ENCODE measurements around the gene ELN.
A peak's percentile ranks its signal among the peaks of the same experiment; 100 is the strongest.
"Not testable (repeated sequence)": the region's sequence is repeated elsewhere in the genome, so short reads cannot be mapped to it uniquely, and the experiment has no call there.

ELN gene

GRCh38 chr7:74027683-74028320, at the start of gene ELN:
Gene ELN (plus strand): TSS chr7:74028173. CDS start chr7:74028188, 15 bp downstream.
- DNase-seq = no peak

DNA sequence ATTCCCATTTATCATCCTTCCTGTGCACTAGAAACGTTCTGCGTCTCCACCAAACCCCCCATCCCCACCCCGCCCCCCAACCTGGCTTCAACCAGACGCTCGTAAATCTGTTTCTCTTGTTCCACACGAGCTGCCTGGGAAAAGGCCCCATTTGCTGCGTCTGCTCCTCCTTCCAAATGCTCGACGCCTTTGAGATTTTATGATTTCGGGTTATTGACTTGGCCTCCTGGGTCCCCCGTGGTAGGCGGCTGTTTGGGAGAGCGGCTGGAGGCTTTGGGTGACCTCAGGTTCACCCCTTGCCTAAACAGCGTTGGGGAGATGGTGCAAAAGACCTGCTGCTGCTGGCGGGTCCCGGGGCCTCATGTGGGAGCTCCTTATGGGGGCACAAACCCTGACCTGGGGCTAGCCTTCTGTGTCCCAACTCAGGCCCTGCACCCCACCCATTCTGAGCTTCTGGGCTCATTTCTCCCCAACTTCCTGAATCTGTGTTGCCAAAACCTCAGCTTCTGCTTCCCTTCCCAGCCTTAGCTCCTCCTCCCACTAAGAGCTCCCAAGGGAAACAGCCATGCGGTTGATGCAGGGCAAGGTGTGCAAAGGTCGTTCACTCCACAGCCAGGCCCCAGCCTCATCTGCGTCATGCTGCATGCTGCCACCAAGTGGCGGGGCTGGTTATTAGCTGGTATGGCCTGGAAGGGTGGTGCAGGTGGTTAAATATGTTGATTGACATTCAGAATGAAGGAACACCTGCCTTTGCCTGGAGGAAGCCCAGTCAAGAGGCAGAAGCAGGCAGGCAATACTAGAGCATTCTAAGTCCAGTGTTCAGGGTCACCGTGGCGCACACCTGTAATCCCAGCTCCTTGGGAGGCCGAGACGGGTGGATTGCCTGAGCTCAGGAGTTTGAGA, 49.1 kb upstream of the ELN start:
- DNase-seq = peak; percentile 68

DNA sequence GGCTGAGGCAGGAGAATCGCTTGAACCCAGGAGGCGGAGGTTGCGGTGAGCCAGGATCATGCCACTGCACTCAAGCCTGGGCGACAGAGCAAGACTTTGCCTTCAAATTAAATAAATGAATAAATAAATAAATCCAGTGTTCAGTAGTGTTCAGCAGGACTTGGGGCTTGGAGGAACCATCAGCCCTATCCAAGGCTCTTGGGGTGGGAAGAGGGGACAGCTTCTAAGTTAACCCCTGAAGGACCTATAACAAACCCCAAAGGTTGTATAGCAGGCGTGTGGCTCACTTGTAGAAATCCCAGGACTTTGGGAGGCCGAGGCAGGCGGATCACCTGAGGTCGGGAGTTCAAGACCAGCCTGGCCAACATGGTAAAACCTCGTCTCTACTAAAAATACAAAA, 48.3 kb upstream of the ELN start:
- DNase-seq = not testable (repeated sequence)

DNA sequence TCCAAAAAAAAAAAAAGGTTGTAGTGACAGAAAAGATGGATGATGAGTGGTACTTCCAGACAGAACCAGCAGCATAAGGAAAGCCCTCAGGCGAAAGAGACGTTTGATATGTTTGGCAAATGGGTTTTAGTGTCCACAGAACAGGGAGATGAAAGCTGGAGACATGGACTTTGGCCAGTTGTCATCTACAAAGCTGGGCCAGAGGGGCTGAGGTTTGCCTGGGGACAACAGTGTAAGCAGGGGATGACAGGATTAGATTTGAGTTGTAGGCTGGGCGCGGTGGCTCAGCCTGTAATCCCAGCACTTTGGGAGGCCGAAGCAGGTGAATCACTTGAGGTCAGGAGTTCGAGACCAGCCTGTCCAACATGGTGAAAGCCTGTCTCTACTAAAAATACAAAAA, 47.8 kb upstream of the ELN start:
- DNase-seq = no peak

GRCh38 chr7:73981933-73982332, 46.0 kb upstream of the ELN start:
- no peak for DNase-seq

DNA sequence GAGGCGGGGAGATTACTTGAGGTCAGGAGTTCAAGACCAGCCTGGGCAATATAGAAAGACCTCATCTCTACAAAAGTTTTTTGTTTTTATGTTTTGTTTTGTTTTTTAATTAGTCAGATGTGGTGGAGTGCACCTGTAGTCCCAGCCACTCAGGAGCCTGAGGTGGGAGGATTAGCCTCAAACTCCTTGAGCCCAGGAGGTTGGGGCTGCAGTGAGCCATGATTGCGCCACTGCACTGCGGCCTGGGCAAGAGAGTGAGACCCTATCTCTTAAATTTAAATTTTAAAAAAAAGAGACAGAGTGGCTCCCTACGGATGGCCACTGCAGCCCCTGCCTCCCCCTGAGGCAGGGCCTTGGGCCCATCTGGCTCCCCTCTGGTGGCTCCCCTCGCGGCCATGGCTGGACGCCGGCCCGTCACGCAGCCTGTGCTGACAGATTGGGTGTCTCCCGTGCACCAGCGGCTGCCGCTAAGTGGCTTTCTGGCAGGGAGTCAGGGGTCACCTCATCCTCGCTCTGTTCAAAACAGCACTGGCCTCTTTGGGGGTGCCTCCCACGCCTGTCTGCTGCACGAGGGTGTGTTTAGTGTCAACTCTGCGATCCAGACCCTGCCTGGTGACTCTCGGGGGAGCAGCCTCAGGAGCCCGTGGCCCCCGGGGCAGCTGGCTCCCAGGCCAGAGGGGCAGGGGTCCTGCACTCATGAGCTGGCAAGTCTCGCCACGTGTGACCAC, 44.4 kb upstream of the ELN start:
- no peak for DNase-seq

GRCh38 chr7:73984481-73985205, 43.3 kb upstream of the ELN start:
- DNase-seq = no peak

- DNase-seq = peak; percentile 26
Measured at GRCh38 chr7:73985737-73986141, 42.2 kb upstream of the ELN start.

DNA sequence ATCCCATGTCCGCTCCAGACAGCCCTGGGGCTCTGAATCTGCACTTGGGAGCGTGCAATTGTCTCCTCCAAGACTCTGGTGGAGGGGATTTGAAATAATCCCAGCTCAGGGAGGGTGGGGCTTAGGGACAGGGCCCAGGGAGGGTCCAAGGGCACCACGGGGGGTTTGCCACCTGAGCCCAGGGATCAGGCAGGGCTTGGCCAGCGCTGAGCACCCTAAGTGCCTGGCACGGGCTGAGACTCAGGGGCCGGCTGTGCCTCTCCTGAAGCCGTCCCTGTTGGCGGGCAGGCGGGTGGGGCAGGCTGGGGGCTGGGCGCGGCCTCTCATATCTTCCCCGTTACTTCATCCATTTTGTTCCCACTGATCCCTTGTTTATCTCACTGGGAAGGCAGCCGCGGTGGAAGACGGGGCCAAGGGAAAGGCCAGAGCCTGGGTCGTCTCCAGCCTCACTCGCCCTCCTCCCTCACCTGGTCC, 41.8 kb upstream of the ELN start:
- no peak for DNase-seq

GRCh38 chr7:73987298-73987697, 40.7 kb upstream of the ELN start:
- no peak for DNase-seq

- no peak for DNase-seq
Measured at GRCh38 chr7:73988197-73988596, 39.8 kb upstream of the ELN start.

- no peak for DNase-seq
Measured at GRCh38 chr7:73991522-73992100, 36.4 kb upstream of the ELN start.

- no peak for DNase-seq
Measured at GRCh38 chr7:73992101-73992562, 35.8 kb upstream of the ELN start.

GRCh38 chr7:73994023-73994422, 34.0 kb upstream of the ELN start:
- no peak for DNase-seq

DNA sequence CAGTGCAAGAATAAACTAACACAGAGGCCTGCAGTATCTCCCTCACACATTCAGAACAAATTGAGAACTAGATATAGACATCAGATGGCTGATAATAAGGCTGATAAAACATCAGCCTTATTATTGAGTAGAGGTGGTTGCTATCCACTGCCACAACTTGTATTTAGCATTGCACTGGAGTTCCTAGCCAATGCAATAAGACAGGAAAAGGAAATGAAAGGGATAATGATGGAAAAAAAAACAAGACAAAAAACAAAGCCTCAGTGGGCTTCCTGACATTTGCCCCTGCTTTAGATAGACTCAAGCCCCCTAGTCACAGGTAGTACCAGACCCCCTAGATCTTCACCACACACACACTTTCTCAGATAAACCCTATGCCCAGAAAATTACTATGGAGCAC, 33.2 kb upstream of the ELN start:
- DNase-seq = no peak

DNA sequence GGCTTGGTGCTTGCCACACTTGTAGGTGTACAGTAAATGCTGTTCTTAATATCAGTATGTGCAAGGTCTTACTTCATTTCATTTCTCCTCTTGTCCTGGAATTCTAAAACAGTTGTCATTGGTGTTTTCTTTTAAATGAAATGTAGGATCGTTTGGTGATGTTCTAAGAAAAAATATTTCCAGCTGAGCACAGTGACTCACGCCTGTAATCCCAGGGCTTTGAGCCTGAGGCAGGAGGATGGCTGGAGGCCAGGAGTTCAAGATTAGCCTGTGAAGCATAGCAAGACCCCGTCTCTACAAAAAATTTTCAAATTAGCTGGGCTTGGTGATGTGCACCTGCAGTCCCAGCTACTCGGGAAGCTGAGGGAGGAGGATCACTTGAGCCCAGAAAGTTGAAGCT, 32.6 kb upstream of the ELN start:
- no peak for DNase-seq

DNA sequence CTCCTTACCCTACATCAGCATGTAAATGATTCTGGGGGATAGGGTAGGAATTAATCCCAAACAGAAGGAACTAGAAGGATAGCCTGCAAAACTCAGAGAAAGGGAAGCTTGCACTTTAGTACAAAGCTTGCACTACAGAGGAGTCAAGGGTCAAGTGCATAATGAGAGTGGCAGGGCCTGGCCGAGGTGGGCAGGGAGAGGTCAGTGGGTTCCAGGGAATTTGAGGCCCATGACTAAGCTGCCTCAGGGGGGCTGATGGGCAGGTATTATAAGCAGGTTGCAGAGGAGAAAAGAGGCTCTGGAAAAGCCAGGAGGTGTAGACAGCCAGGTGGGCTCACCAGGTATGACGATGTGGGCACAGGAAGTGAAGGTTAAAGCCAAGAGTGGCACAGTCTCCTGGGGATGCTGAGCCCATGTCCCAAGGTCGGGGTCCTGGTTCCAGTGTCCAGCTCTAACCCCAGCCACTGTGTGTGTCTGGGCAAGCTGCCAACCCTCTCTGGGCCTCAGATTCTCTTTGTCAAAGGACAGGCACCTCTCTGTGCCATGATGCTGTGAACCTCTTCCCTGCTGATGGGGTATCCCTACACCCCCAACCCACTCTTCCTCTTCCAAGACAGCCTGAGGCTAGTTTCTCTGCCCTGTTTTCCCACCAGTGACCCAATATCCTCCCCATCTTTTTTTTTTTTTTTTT, 32.0 kb upstream of the ELN start:
- DNase-seq = no peak

DNA sequence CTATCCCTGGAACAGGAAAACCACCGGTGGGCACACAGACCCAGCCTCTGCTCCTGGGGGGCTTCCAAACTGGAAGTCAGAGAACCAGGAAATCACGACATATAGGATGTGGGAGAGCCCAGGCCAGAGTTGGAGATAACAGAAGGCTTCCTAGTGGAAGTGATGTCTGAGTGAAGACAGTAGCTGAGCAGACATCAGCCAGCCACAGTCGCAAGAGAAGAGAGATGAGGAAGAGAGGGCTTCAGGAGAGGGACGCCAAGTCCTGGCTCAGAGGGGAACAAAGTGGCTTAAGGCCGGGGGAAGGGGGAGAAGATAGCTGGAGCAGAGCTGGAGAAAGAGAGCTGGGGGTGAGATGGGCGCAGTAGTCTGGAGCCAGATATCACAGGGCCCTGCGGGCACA, 30.9 kb upstream of the ELN start:
- no peak for DNase-seq

- DNase-seq = no peak
Measured at GRCh38 chr7:73999664-74000435, 28.1 kb upstream of the ELN start.

GRCh38 chr7:74000489-74001149, 27.4 kb upstream of the ELN start:
- DNase-seq = no peak

DNA sequence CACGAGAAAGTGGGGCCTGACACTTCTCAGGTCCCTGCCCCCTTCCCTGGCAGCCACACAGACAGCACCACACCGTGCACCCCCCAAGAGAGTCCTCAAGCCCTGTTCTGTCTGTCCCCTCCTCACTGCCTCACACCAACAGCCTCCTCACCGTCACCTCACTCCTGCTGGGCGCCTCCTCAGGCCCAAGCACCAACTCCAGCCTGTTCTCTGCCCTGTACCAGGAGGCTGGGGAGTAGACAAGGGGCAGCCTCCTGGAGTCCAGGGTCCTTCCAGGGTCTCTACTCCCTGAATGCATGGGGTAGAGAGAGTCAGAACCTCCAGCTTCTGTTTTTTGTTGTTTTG, 26.9 kb upstream of the ELN start:
- no peak for DNase-seq

All from 8988T (cell line).